HEK293T (cell line): ENCODE data around the gene AFTPH.

ENCODE experiments used
- CTCF ChIA-PET: fragments of 350-600 bp; formaldehyde crosslinking; extraction: SDS; loops from one replicate; lab custom pipeline; 2021; ENCODE audit warnings: antibody characterized with exemption, inconsistent platforms; lab: Yijun Ruan, JAX
- POLR2A ChIA-PET: fragments of 350-600 bp; formaldehyde crosslinking; extraction: SDS; loops from one replicate; lab custom pipeline; 2020; ENCODE audit warnings: antibody characterized with exemption, inconsistent platforms; lab: Yijun Ruan, JAX
- DNase-seq: peaks from one replicate; pipeline ENCODE4 v3.0.0; 2012; ENCODE audit warnings: mixed read lengths; ENCODE audit errors: extremely low spot score
- ARNT ChIP-seq: fragments of 450-650 bp; IDR thresholded peaks from 2 replicates; pipeline ENCODE4 v1.6.1; 2017; ENCODE audit warnings: mild to moderate bottlenecking
- BHLHE40 ChIP-seq: fragments of 450-650 bp; IDR thresholded peaks from 2 replicates; pipeline ENCODE4 v1.6.1; 2016; ENCODE audit warnings: mild to moderate bottlenecking, moderate library complexity, borderline replicate concordance
- CTBP1 ChIP-seq: fragments of 450-650 bp; IDR thresholded peaks from 2 replicates; pipeline ENCODE4 v1.6.1; 2016; ENCODE audit warnings: borderline replicate concordance
- ELF4 ChIP-seq: fragments of 450-650 bp; IDR thresholded peaks from 2 replicates; pipeline ENCODE4 v1.6.1; 2017; ENCODE audit warnings: antibody characterized with exemption
- FOXA1 ChIP-seq: fragments of 450-650 bp; IDR thresholded peaks from 2 replicates; pipeline ENCODE4 v1.6.1; 2016; ENCODE audit warnings: mild to moderate bottlenecking
- FOXK2 ChIP-seq: fragments of 450-650 bp; IDR thresholded peaks from 2 replicates; pipeline ENCODE4 v1.6.1; 2016; ENCODE audit warnings: mild to moderate bottlenecking
- FOXM1 ChIP-seq: fragments of 450-650 bp; IDR thresholded peaks from 2 replicates; pipeline ENCODE4 v1.6.1; 2017; ENCODE audit warnings: mild to moderate bottlenecking, borderline replicate concordance
- HDGF ChIP-seq: fragments of 450-650 bp; IDR thresholded peaks from 2 replicates; pipeline ENCODE4 v1.6.1; 2017; ENCODE audit warnings: antibody characterized with exemption, borderline replicate concordance
- L3MBTL2 ChIP-seq: fragments of 450-650 bp; conservative IDR thresholded peaks from 2 replicates; pipeline ENCODE4 v1.6.1; 2016; ENCODE audit warnings: mild to moderate bottlenecking
- LEF1 ChIP-seq: fragments of 450-650 bp; IDR thresholded peaks from 2 replicates; pipeline ENCODE4 v1.6.1; 2017; ENCODE audit warnings: mild to moderate bottlenecking, borderline replicate concordance
- NFRKB ChIP-seq: fragments of 450-650 bp; IDR thresholded peaks from 2 replicates; pipeline ENCODE4 v1.6.1; 2016; ENCODE audit warnings: mild to moderate bottlenecking, moderate library complexity
- SP1 ChIP-seq: fragments of 450-650 bp; IDR thresholded peaks from 2 replicates; pipeline ENCODE4 v1.6.1; 2017
- SUZ12 ChIP-seq: fragments of 450-650 bp; IDR thresholded peaks from 2 replicates; pipeline ENCODE4 v1.6.1; 2016; ENCODE audit warnings: mild to moderate bottlenecking
- TARDBP ChIP-seq: fragments of 450-650 bp; IDR thresholded peaks from 2 replicates; pipeline ENCODE4 v1.6.1; 2016
- ZNF384 ChIP-seq: fragments of 450-650 bp; IDR thresholded peaks from 2 replicates; pipeline ENCODE4 v1.6.1; 2016
- TF ChIP-seq, protein P1 (sequence below): fragments of 450-650 bp; IDR thresholded peaks from 2 replicates; pipeline ENCODE4 v1.6.1; 2016

Gene AFTPH

DNA sequence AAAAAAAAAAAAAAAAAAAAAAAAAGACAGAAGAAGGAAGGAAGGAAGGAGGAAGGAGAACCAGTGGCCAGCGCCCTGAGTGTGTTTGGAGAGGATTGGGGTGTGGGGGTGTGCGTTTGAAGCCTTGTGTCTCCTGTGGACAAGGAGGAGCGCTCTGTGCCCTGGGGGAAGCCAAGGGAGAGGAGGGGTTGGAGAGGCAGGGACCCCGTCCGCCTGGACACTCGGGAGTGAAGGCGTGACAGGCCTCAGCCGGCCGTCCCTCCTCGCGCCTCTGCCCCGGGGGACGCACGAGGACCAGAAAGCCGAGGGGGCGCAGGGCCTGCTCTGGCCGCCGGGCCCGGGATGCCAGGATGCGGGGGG is 84.7 kb downstream of the AFTPH start:
- no peak for TF ChIP-seq LEF1
- TF ChIP-seq ZNF384, result peak; percentile 71; the same call in 1 of the 2 replicates
- TF ChIP-seq FOXK2, result no peak
- TF ChIP-seq L3MBTL2, result peak; percentile 81
- ChIA-PET CTCF (no interaction called here), POLR2A (interaction anchor here (1.2 kb wide), 1 partner anchor 250 kb away, joined by 3 read pairs; no protein-coding TSS in a partner anchor)
- no peak for DNase-seq

- ChIA-PET POLR2A (no interaction called here), CTCF (no interaction called here)
- no peak for TF ChIP-seq ZNF384
- no peak for TF ChIP-seq FOXK2
- TF ChIP-seq FOXM1, result no peak
- TF ChIP-seq TARDBP, result no peak
- no peak for TF ChIP-seq ARNT
- TF ChIP-seq FOXA1, result no peak
- no peak for TF ChIP-seq BHLHE40
- TF ChIP-seq HDGF, result no peak
- TF ChIP-seq SP1, result no peak
- no peak for TF ChIP-seq LEF1
- TF ChIP-seq NFRKB, result no peak
- TF ChIP-seq L3MBTL2, result no peak; the same call in 1 of the 2 replicates
- no peak for TF ChIP-seq CTBP1
- no peak for TF ChIP-seq SUZ12
- TF ChIP-seq ELF4, result no peak
- TF ChIP-seq, protein P1, sequence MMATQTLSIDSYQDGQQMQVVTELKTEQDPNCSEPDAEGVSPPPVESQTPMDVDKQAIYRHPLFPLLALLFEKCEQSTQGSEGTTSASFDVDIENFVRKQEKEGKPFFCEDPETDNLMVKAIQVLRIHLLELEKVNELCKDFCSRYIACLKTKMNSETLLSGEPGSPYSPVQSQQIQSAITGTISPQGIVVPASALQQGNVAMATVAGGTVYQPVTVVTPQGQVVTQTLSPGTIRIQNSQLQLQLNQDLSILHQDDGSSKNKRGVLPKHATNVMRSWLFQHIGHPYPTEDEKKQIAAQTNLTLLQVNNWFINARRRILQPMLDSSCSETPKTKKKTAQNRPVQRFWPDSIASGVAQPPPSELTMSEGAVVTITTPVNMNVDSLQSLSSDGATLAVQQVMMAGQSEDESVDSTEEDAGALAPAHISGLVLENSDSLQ, result no peak
- DNase-seq, result peak; percentile 92
Measured at GRCh38 chr2:64609227-64609941, 85.3 kb downstream of the AFTPH start.

GRCh38 chr2:64609942-64610281 is 85.8 kb downstream of the AFTPH start:
- POLR2A ChIA-PET, result no interaction called here
- TF ChIP-seq SUZ12 (no peak), SP1 (no peak), FOXA1 (no peak)
- DNase-seq, result no peak
- CTCF ChIA-PET, result no interaction called here

- TF ChIP-seq SUZ12 (no peak), L3MBTL2 (no peak), ELF4 (no peak), LEF1 (no peak), ARNT (no peak), FOXM1 (no peak), CTBP1 (no peak), ZNF384 (no peak)
- ChIA-PET CTCF (no interaction called here), POLR2A (no interaction called here)
- no peak for DNase-seq
Measured at GRCh38 chr2:64610316-64610855, 86.3 kb downstream of the AFTPH start.

DNA sequence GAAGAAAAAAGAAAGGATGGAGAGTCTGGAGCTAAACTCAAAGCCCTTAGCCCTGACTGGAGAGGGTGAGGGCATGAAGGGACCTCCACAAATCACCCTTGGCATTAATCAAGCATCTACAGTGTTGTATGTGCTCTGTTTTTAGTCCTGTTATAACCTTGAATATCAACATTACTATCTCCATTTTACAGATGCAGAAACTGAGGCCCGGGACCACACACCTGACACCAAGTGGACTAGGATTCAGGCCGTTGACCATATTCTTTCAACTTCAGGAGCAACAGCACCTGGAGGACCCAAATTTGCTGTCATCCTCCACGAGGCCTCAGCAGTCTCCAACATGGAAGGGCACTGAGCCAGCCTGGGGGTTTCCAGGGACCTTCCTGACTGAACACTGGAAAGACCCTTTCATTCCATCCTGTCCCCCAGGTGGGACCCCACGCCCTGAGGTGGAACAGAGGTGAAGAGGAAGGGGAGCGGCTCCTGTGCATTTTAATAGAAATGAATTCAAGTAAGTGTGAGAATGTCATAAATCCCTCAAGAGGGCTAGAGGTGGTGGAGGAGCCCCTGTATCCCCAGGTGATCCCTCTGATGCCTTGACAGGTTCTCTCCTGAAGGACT is 88.6 kb downstream of the AFTPH start:
- POLR2A ChIA-PET, result no interaction called here
- CTCF ChIA-PET, result no interaction called here

DNA sequence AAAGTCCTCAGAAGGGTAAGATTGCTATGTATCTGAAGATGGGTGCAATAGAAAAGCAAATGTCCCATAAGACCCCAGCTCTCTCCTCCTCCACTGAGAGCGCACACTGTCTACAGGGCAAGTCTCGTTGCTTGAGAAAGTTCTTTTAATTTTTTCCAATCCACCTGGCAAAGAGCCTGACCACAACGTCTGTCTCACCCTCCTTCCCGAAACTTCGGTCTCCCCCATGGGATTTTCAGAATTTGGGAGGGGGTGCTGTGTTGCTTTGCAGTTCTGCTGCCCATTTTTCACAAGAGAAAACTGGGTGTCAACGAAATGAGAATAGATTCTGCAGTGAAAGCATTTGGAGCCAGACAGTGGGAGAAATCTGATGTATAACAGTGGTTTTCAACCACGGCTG is 89.1 kb downstream of the AFTPH start:
- TF ChIP-seq HDGF, result no peak
- no peak for TF ChIP-seq TARDBP
- TF ChIP-seq, protein P1, result no peak
- no peak for TF ChIP-seq FOXK2
- no peak for TF ChIP-seq BHLHE40
- TF ChIP-seq CTBP1, result no peak
- TF ChIP-seq SUZ12, result no peak
- TF ChIP-seq FOXA1, result no peak
- TF ChIP-seq NFRKB, result no peak
- TF ChIP-seq ARNT, result no peak
- no peak for TF ChIP-seq LEF1
- no peak for TF ChIP-seq L3MBTL2
- no peak for TF ChIP-seq ELF4
- TF ChIP-seq SP1, result no peak
- TF ChIP-seq FOXM1, result no peak
- no peak for TF ChIP-seq ZNF384
- DNase-seq, result no peak
- POLR2A ChIA-PET, result no interaction called here
- CTCF ChIA-PET, result no interaction called here

More for the DNA sequence above, 88.6 kb downstream of the AFTPH start:
- TF ChIP-seq BHLHE40, result no peak
- no peak for TF ChIP-seq ELF4
- no peak for TF ChIP-seq FOXK2
- TF ChIP-seq NFRKB, result no peak
- no peak for TF ChIP-seq FOXA1
- TF ChIP-seq, protein P1, result no peak
- no peak for TF ChIP-seq SP1
- TF ChIP-seq ARNT, result no peak
- no peak for TF ChIP-seq CTBP1
- TF ChIP-seq HDGF, result no peak
- no peak for TF ChIP-seq L3MBTL2
- TF ChIP-seq LEF1, result no peak
- TF ChIP-seq ZNF384, result no peak
- TF ChIP-seq FOXM1, result no peak
- no peak for TF ChIP-seq TARDBP
- TF ChIP-seq SUZ12, result no peak
- no peak for DNase-seq
